WTC11 (cell line): ENCODE measurements around the gene TBX3. TPM values are rescaled to one million over a fixed set of nuclear protein-coding genes. Genes with fewer than 3 reads are reported as not detected.

Experiments
- ATAC-seq: fragments of 200-7000 bp; cut with Tn5 transposase; 2 replicates; pipeline ENCODE4 v1.10.0; 2021; ENCODE audit warnings: mild to moderate bottlenecking, moderate library complexity
- CTCF ChIA-PET: fragments of 300-600 bp; sonication (Branson Sonifier 250); formaldehyde crosslinking; loops from one replicate; lab custom pipeline; 2021; ENCODE audit warnings: antibody characterized with exemption; lab: Charles Lee
- POLR2A ChIA-PET: fragments of 350-600 bp; sonication (Branson Sonifier 250); formaldehyde crosslinking; loops from one replicate; lab custom pipeline; 2021; ENCODE audit warnings: antibody characterized with exemption; lab: Charles Lee
- DNase-seq: peaks from one replicate; pipeline ENCODE4 v3.0.0; 2021; ENCODE audit warnings: low spot score
- H3K27ac Mint-ChIP-seq: 2 replicates; pipeline ENCODE4 v1.8.0; 2021; ENCODE audit warnings: mixed read lengths
- H3K27me3 Mint-ChIP-seq: 2 replicates; pipeline ENCODE4 v1.8.0; 2021; ENCODE audit warnings: low read depth, mild to moderate bottlenecking, moderate library complexity, mixed read lengths
- H3K36me3 Mint-ChIP-seq: 2 replicates; pipeline ENCODE4 v1.8.0; 2021; ENCODE audit warnings: mixed read lengths
- H3K4me1 Mint-ChIP-seq: 2 replicates; pipeline ENCODE4 v1.8.0; 2022; ENCODE audit warnings: mixed read lengths
- H3K4me3 Mint-ChIP-seq: 2 replicates; pipeline ENCODE4 v1.8.0; 2021; ENCODE audit warnings: mild to moderate bottlenecking, moderate library complexity, mixed read lengths
- H3K9me3 Mint-ChIP-seq: 2 replicates; pipeline ENCODE4 v1.8.0; 2021; ENCODE audit warnings: mixed read lengths
- ATF3 ChIP-seq: sonication (generic); formaldehyde crosslinking; conservative IDR thresholded peaks from 2 replicates; pipeline ENCODE4 v1.8.1; 2022; ENCODE audit warnings: mild to moderate bottlenecking, missing genetic modification reagents
- FOXJ3 ChIP-seq: sonication (generic); formaldehyde crosslinking; IDR thresholded peaks from 2 replicates; pipeline ENCODE4 v1.9.0; 2021; ENCODE audit warnings: missing genetic modification reagents, mild to moderate bottlenecking, borderline replicate concordance
- FOXP4 ChIP-seq: sonication (generic); formaldehyde crosslinking; IDR thresholded peaks from 2 replicates; pipeline ENCODE4 v1.8.0; 2022; ENCODE audit warnings: mild to moderate bottlenecking, missing genetic modification reagents
- GABPB1 ChIP-seq: sonication (generic); formaldehyde crosslinking; IDR thresholded peaks from 2 replicates; pipeline ENCODE4 v1.8.1; 2023; ENCODE audit warnings: mild to moderate bottlenecking, missing genetic modification reagents
- HMGXB4 ChIP-seq: sonication (generic); formaldehyde crosslinking; IDR thresholded peaks from 2 replicates; pipeline ENCODE4 v1.8.1; 2023; ENCODE audit warnings: mild to moderate bottlenecking, moderate library complexity, missing genetic modification reagents
- NFYB ChIP-seq: sonication (generic); formaldehyde crosslinking; conservative IDR thresholded peaks from 2 replicates; pipeline ENCODE4 v1.8.0; 2022; ENCODE audit warnings: low read depth, missing genetic modification reagents
- NR1H2 ChIP-seq: sonication (generic); formaldehyde crosslinking; IDR thresholded peaks from 2 replicates; pipeline ENCODE4 v1.9.0; 2021; ENCODE audit warnings: mild to moderate bottlenecking, moderate library complexity, missing genetic modification reagents
- PRDM15 ChIP-seq: sonication (generic); formaldehyde crosslinking; IDR thresholded peaks from 2 replicates; pipeline ENCODE4 v1.8.0; 2022; ENCODE audit warnings: missing genetic modification reagents
- PRRX2 ChIP-seq: fragments of 250-450 bp; sonication (Bioruptor Pico); IDR thresholded peaks from 2 replicates; pipeline ENCODE4 v1.8.0; 2021; ENCODE audit warnings: mild to moderate bottlenecking
- SMAD3 ChIP-seq: sonication (generic); formaldehyde crosslinking; IDR thresholded peaks from 2 replicates; pipeline ENCODE4 v1.8.0; 2022; ENCODE audit warnings: missing genetic modification reagents, mild to moderate bottlenecking, borderline replicate concordance
- USF1 ChIP-seq: sonication (generic); formaldehyde crosslinking; IDR thresholded peaks from 2 replicates; pipeline ENCODE4 v1.8.0; 2022; ENCODE audit warnings: mild to moderate bottlenecking, missing genetic modification reagents
- ZNF232 ChIP-seq: sonication (generic); formaldehyde crosslinking; IDR thresholded peaks from 2 replicates; pipeline ENCODE4 v1.8.0; 2022; ENCODE audit warnings: mild to moderate bottlenecking, missing genetic modification reagents
- ZNF396 ChIP-seq: fragments of 250-450 bp; sonication (Bioruptor Pico); IDR thresholded peaks from 2 replicates; pipeline ENCODE4 v1.8.0; 2021; ENCODE audit warnings: mild to moderate bottlenecking, moderate library complexity, borderline replicate concordance
- ZNF425 ChIP-seq: fragments of 250-450 bp; sonication (Bioruptor Pico); conservative IDR thresholded peaks from 2 replicates; pipeline ENCODE4 v1.9.0; 2021; ENCODE audit warnings: mild to moderate bottlenecking
- ZNF532 ChIP-seq: fragments of 250-450 bp; sonication (Bioruptor Pico); IDR thresholded peaks from 2 replicates; pipeline ENCODE4 v1.9.0; 2021; ENCODE audit warnings: mild to moderate bottlenecking, borderline replicate concordance
- total RNA-seq: library from RNA; stranded (reverse); gene quantifications from 3 replicates; pipeline ENCODE4 v1.2.3, GENCODE V29; 2021

Gene TBX3
- total RNA-seq, 1 experiment from 2014 or later = 2.2 TPM

GRCh38 chr12:114685320-114685781, 1.4 kb upstream of the TBX3 start:
- Mint-ChIP-seq H3K9me3 (no peaks in the 10 kb centered on the region), H3K27ac (no peak overlapping the region)
- no peak for TF ChIP-seq ZNF396 (CRISPR knock-in tag)
- no peak for TF ChIP-seq ZNF532
- TF ChIP-seq NFYB (CRISPR knock-in tag) = no peak
- TF ChIP-seq PRDM15 (CRISPR knock-in tag) = peak; percentile 76
- TF ChIP-seq NR1H2 (CRISPR knock-in tag) = no peak
- TF ChIP-seq PRRX2 (CRISPR knock-in tag) = no peak
- TF ChIP-seq USF1 = no peak
- TF ChIP-seq, all 79 proteins: peak for 1
- H3K4me1 Mint-ChIP-seq = peaks cover 76% of the 10 kb centered on the region
- ChIA-PET POLR2A (no interaction called here), CTCF (interaction anchor here (1.7 to 2.6 kb wide), 6 partner anchors 11 to 772 kb away, joined by 5 to 24 read pairs (median 10); no protein-coding TSS in a partner anchor)
- ATAC-seq = no peak
- no peaks in the 10 kb centered on the region for H3K36me3 Mint-ChIP-seq
- peaks cover 98% of the 10 kb centered on the region for H3K27me3 Mint-ChIP-seq
- H3K4me3 Mint-ChIP-seq = peak overlapping the region; percentile 81
- no peak for DNase-seq

GRCh38 chr12:114684870-114685273, 897 bp upstream of the TBX3 start:
- Mint-ChIP-seq H3K36me3 (no peaks in the 10 kb centered on the region), H3K4me3 (peak overlapping the region; percentile 81), H3K27ac (no peak overlapping the region), H3K27me3 (peaks cover 98% of the 10 kb centered on the region), H3K4me1 (peaks cover 81% of the 10 kb centered on the region), H3K9me3 (no peaks in the 10 kb centered on the region)
- no peak for TF ChIP-seq ATF3
- ATAC-seq = peak; percentile 1
- ChIA-PET CTCF (interaction anchor here (0.6 to 2.6 kb wide), 13 partner anchors 9 to 772 kb away, joined by 4 to 24 read pairs (median 6); no protein-coding TSS in a partner anchor), POLR2A (interaction anchor here (1.2 kb wide), 1 partner anchor 16 kb away, joined by 3 read pairs; no protein-coding TSS in a partner anchor)
- no peak for DNase-seq

- ChIA-PET CTCF (interaction anchor here (1.2 to 2.6 kb wide), 14 partner anchors 8 to 774 kb away, joined by 3 to 24 read pairs (median 6); no protein-coding TSS in a partner anchor), POLR2A (interaction anchor here (0.6 to 1.2 kb wide), 4 partner anchors 14 to 63 kb away, joined by 3 to 5 read pairs (median 3); no protein-coding TSS in a partner anchor)
- Mint-ChIP-seq H3K27me3 (peaks cover 98% of the 10 kb centered on the region), H3K4me1 (peaks cover 87% of the 10 kb centered on the region), H3K9me3 (no peaks in the 10 kb centered on the region), H3K36me3 (no peaks in the 10 kb centered on the region), H3K4me3 (peak overlapping the region; percentile 81), H3K27ac (peak overlapping the region; percentile 96)
- no peak for ATAC-seq
- DNase-seq = no peak
- TF ChIP-seq SMAD3 (CRISPR knock-in tag) (no peak), PRRX2 (CRISPR knock-in tag) (no peak), HMGXB4 (CRISPR knock-in tag) (no peak), ZNF232 (CRISPR knock-in tag) (no peak), FOXP4 (CRISPR knock-in tag) (no peak), ZNF396 (CRISPR knock-in tag) (no peak), ZNF425 (CRISPR knock-in tag) (no peak), FOXJ3 (CRISPR knock-in tag) (no peak), GABPB1 (CRISPR knock-in tag) (no peak)
These were observed 272 bp downstream of the TBX3 start for GRCh38 chr12:114683709-114684097.
